ENCODE data around the gene FBH1. TPM values are rescaled to one million over a fixed set of nuclear protein-coding genes. Genes with fewer than 3 reads are reported as not detected.

The FBH1 gene
- total and polyA plus RNA-seq, 2 experiments from 2014 or later, result 62.5 to 90.8 TPM

DNA sequence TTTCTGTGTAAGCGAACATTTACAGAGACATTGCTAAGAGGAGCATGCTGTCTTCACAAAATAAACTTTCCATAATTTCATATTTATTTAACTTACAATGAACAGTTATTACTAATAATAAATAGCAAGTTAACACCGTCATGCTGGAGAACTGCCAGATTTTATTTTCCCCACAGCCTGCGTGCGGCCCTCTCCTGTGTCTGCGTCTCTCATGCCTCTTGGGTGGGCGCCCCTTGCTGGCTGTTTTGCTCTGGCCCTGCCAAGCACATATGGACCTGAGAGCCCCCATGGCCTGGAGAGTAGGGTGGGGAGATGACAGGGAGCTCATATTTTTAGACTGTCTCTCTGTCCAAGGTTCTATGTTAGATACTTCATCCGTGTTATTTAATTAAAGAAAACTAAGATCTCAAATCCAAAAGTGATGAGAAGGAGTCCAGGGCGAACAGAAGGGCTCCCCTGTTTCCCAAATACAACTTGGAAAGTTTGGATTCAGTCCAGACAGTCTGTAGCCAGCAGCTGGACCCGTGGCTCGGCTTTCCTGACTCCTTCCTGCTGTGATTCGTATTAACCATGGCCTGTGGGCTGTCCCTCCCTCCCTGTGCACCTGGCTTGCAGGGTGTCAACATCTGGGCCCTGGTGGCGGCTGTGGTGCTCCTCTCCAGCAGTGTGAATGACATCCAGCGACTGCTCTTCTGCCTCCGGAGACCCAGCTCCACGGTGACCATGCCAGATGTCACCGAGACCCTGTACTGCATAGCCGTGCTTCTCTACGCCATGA lies 20.5 kb downstream of the FBH1 start:
- no peak overlapping the region for H3K27ac ChIP-seq (ENCODE audit: low read depth)
- H3K27me3 ChIP-seq (ENCODE audit: insufficient read depth), result no peaks in the 10 kb centered on the region
- H3K36me3 Mint-ChIP-seq (ENCODE audit: low read depth), result peaks cover 67% of the 10 kb centered on the region
- no peaks in the 10 kb centered on the region for H3K9me2 ChIP-seq (ENCODE audit: insufficient read depth)
- H3K4me1 ChIP-seq (ENCODE audit: insufficient read depth), result no peaks in the 10 kb centered on the region
- H3K4me1 Mint-ChIP-seq, result no peaks in the 10 kb centered on the region
- H3K27ac Mint-ChIP-seq, result no peak overlapping the region
- no peak overlapping the region for H3K4me3 ChIP-seq
- ATAC-seq, result no peak
- peaks cover 33% of the 10 kb centered on the region for H3K36me3 ChIP-seq (ENCODE audit: insufficient read depth)
- H3K4me3 Mint-ChIP-seq, result no peak overlapping the region
- TF ChIP-seq, protein P1, sequence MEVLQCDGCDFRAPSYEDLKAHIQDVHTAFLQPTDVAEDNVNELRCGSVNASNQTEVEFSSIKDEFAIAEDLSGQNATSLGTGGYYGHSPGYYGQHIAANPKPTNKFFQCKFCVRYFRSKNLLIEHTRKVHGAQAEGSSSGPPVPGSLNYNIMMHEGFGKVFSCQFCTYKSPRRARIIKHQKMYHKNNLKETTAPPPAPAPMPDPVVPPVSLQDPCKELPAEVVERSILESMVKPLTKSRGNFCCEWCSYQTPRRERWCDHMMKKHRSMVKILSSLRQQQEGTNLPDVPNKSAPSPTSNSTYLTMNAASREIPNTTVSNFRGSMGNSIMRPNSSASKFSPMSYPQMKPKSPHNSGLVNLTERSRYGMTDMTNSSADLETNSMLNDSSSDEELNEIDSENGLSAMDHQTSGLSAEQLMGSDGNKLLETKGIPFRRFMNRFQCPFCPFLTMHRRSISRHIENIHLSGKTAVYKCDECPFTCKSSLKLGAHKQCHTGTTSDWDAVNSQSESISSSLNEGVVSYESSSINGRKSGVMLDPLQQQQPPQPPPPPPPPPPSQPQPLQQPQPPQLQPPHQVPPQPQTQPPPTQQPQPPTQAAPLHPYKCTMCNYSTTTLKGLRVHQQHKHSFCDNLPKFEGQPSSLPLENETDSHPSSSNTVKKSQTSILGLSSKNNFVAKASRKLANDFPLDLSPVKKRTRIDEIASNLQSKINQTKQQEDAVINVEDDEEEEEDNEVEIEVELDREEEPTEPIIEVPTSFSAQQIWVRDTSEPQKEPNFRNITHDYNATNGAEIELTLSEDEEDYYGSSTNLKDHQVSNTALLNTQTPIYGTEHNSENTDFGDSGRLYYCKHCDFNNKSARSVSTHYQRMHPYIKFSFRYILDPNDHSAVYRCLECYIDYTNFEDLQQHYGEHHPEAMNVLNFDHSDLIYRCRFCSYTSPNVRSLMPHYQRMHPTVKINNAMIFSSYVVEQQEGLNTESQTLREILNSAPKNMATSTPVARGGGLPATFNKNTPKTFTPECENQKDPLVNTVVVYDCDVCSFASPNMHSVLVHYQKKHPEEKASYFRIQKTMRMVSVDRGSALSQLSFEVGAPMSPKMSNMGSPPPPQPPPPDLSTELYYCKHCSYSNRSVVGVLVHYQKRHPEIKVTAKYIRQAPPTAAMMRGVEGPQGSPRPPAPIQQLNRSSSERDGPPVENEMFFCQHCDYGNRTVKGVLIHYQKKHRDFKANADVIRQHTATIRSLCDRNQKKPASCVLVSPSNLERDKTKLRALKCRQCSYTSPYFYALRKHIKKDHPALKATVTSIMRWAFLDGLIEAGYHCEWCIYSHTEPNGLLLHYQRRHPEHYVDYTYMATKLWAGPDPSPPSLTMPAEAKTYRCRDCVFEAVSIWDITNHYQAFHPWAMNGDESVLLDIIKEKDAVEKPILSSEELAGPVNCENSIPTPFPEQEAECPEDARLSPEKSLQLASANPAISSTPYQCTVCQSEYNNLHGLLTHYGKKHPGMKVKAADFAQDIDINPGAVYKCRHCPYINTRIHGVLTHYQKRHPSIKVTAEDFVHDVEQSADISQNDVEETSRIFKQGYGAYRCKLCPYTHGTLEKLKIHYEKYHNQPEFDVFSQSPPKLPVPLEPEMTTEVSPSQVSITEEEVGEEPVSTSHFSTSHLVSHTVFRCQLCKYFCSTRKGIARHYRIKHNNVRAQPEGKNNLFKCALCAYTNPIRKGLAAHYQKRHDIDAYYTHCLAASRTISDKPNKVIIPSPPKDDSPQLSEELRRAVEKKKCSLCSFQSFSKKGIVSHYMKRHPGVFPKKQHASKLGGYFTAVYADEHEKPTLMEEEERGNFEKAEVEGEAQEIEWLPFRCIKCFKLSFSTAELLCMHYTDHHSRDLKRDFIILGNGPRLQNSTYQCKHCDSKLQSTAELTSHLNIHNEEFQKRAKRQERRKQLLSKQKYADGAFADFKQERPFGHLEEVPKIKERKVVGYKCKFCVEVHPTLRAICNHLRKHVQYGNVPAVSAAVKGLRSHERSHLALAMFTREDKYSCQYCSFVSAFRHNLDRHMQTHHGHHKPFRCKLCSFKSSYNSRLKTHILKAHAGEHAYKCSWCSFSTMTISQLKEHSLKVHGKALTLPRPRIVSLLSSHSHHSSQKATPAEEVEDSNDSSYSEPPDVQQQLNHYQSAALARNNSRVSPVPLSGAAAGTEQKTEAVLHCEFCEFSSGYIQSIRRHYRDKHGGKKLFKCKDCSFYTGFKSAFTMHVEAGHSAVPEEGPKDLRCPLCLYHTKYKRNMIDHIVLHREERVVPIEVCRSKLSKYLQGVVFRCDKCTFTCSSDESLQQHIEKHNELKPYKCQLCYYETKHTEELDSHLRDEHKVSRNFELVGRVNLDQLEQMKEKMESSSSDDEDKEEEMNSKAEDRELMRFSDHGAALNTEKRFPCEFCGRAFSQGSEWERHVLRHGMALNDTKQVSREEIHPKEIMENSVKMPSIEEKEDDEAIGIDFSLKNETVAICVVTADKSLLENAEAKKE (CRISPR knock-in tag; IDR thresholded peaks at IDR 0.05), result no peak
- TF ChIP-seq POLR2AphosphoS5 (IDR thresholded peaks at IDR 0.05; ENCODE audit: low read depth) (no peak), ZNF114 (CRISPR knock-in tag; IDR thresholded peaks at IDR 0.05) (no peak), JUNB (IDR thresholded peaks at IDR 0.05; ENCODE audit: unreplicated experiment) (no peak), CREB1 (CRISPR knock-in tag; IDR thresholded peaks at IDR 0.05; ENCODE audit: low read depth) (no peak)
- TF ChIP-seq, protein P2, sequence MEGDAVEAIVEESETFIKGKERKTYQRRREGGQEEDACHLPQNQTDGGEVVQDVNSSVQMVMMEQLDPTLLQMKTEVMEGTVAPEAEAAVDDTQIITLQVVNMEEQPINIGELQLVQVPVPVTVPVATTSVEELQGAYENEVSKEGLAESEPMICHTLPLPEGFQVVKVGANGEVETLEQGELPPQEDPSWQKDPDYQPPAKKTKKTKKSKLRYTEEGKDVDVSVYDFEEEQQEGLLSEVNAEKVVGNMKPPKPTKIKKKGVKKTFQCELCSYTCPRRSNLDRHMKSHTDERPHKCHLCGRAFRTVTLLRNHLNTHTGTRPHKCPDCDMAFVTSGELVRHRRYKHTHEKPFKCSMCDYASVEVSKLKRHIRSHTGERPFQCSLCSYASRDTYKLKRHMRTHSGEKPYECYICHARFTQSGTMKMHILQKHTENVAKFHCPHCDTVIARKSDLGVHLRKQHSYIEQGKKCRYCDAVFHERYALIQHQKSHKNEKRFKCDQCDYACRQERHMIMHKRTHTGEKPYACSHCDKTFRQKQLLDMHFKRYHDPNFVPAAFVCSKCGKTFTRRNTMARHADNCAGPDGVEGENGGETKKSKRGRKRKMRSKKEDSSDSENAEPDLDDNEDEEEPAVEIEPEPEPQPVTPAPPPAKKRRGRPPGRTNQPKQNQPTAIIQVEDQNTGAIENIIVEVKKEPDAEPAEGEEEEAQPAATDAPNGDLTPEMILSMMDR (conservative IDR thresholded peaks at IDR 0.05; ENCODE audit: low read depth in 2 of 2), result no peak
- TF ChIP-seq, protein P3, sequence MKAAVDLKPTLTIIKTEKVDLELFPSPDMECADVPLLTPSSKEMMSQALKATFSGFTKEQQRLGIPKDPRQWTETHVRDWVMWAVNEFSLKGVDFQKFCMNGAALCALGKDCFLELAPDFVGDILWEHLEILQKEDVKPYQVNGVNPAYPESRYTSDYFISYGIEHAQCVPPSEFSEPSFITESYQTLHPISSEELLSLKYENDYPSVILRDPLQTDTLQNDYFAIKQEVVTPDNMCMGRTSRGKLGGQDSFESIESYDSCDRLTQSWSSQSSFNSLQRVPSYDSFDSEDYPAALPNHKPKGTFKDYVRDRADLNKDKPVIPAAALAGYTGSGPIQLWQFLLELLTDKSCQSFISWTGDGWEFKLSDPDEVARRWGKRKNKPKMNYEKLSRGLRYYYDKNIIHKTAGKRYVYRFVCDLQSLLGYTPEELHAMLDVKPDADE (IDR thresholded peaks at IDR 0.05), result no peak
- H3K9me3 Mint-ChIP-seq, result no peaks in the 10 kb centered on the region
- H3K4me2 ChIP-seq, result no peak overlapping the region
- no peaks in the 10 kb centered on the region for H3F3A ChIP-seq (replicated peaks; ENCODE audit: low read depth)
- H3K27me3 Mint-ChIP-seq (ENCODE audit: insufficient read depth, low read depth, poor library complexity), result peaks cover 1% of the 10 kb centered on the region
- peaks cover 7% of the 10 kb centered on the region; the same call in 1 of the 2 replicates for H3K79me2 ChIP-seq (replicated peaks; ENCODE audit: insufficient read depth)
- peaks cover 6% of the 10 kb centered on the region; the same call in 1 of the 2 replicates for H4K20me1 ChIP-seq (replicated peaks; ENCODE audit: insufficient read depth)
- H2AFZ ChIP-seq, result no peak overlapping the region
- no peak for DNase-seq (ENCODE audit: low spot score)
